H1 (cell line): ENCODE data around the gene SLC4A9. TPM values are rescaled to one million over a fixed set of nuclear protein-coding genes. Genes with fewer than 3 reads are reported as not detected.

Source experiments
- CTCF ChIA-PET: fragments of 300-600 bp; sonication (Branson Sonifier 250); formaldehyde crosslinking; loops from one replicate; lab custom pipeline; 2021; ENCODE audit not compliant: partially characterized antibody; lab: Charles Lee
- POLR2A ChIA-PET: fragments of 300-600 bp; sonication (Branson Sonifier 250); formaldehyde crosslinking; loops from one replicate; lab custom pipeline; 2021; ENCODE audit warnings: inconsistent platforms; ENCODE audit not compliant: partially characterized antibody; lab: Charles Lee
- DNase-seq, 2 experiments: peaks; one replicate each; pipeline versions ENCODE4 v3.0.0 to v3.0.0-alpha.2; 2010 to 2022; ENCODE audit warnings: low spot score in 2 of 2, low read depth in 1 of 2, mixed read lengths in 1 of 2
- FAIRE-seq: peaks from 2 replicates; lab custom pipeline; 2011; peaks lifted over from hg19 to GRCh38; lab: Jason Lieb, UNC
- H2AFZ ChIP-seq: 2 replicates; pipeline ENCODE4 v1.8.1; 2012; ENCODE audit warnings: low read length, inconsistent platforms
- H2AK5ac ChIP-seq: 2 replicates; pipeline ENCODE4 v1.6.1; 2013; ENCODE audit warnings: low read depth, low read length
- H2BK120ac ChIP-seq: replicated peaks from 2 replicates; pipeline ENCODE3; 2013; ENCODE audit warnings: low read depth, low read length, inconsistent platforms
- H2BK12ac ChIP-seq: 2 replicates; pipeline ENCODE4 v1.6.1; 2013; ENCODE audit warnings: low read depth, low read length
- H2BK15ac ChIP-seq: 2 replicates; pipeline ENCODE4 v1.6.1; 2013; ENCODE audit warnings: low read length
- H2BK20ac ChIP-seq: 2 replicates; pipeline ENCODE4 v1.6.1; 2013; ENCODE audit warnings: low read length
- H2BK5ac ChIP-seq: 2 replicates; pipeline ENCODE4 v1.6.1; 2013; ENCODE audit warnings: low read depth, low read length
- H3K14ac ChIP-seq: 2 replicates; pipeline ENCODE4 v1.6.1; 2013; ENCODE audit warnings: inconsistent platforms; ENCODE audit not compliant: insufficient read length
- H3K18ac ChIP-seq: 2 replicates; pipeline ENCODE4 v1.6.1; 2013; ENCODE audit warnings: low read length; ENCODE audit errors: extremely low read depth
- H3K23ac ChIP-seq: 2 replicates; pipeline ENCODE4 v1.6.1; 2013; ENCODE audit warnings: inconsistent platforms; ENCODE audit not compliant: insufficient read length
- H3K23me2 ChIP-seq: 2 replicates; pipeline ENCODE4 v1.6.1; 2013; ENCODE audit warnings: low read depth, low read length
- H3K27ac ChIP-seq: 2 replicates; pipeline ENCODE4 v1.6.1; 2011; ENCODE audit warnings: low read depth, low read length, inconsistent platforms
- H3K27me3 ChIP-seq, 4 experiments: replicated peaks in 1 of 4; 1 replicate in 1 of 4; 2 replicates in 3 of 4; pipeline versions ENCODE4 v1.6.1 to v1.8.1; 2011 to 2013; ENCODE audit warnings: low read length in 3 of 4, mild to moderate bottlenecking in 3 of 4, inconsistent platforms in 2 of 4, mixed read lengths in 2 of 4, moderate library complexity in 1 of 4; ENCODE audit not compliant: control insufficient read depth in 3 of 4, insufficient read depth in 3 of 4; ENCODE audit errors: extremely low read depth in 1 of 4
- H3K36me3 ChIP-seq, 4 experiments: 2 replicates each; pipeline versions ENCODE4 v1.6.1 to v1.8.1; 2011 to 2013; ENCODE audit warnings: mild to moderate bottlenecking in 4 of 4, low read length in 3 of 4, moderate library complexity in 2 of 4, control low read depth in 1 of 4, inconsistent platforms in 1 of 4; ENCODE audit not compliant: insufficient read depth in 4 of 4, control insufficient read depth in 2 of 4
- H3K4ac ChIP-seq: replicated peaks from 2 replicates; pipeline ENCODE3; 2013; ENCODE audit warnings: low read length, low read depth, mixed read lengths, inconsistent platforms; ENCODE audit not compliant: insufficient read length
- H3K4me1 ChIP-seq, 4 experiments: replicated peaks in 1 of 4; 1 replicate in 1 of 4; 2 replicates in 3 of 4; pipeline versions ENCODE4 v1.6.1 to v1.8.1; 2011 to 2013; ENCODE audit warnings: low read length in 3 of 4, inconsistent platforms in 2 of 4, mixed read lengths in 1 of 4; ENCODE audit not compliant: insufficient read depth in 4 of 4, control insufficient read depth in 3 of 4
- H3K4me2 ChIP-seq, 2 experiments: 2 replicates each; pipeline versions ENCODE4 v1.6.1 to v1.8.1; 2011 to 2013; ENCODE audit warnings: low read depth in 2 of 2, low read length in 2 of 2, control low read depth in 1 of 2, inconsistent platforms in 1 of 2, mild to moderate bottlenecking in 1 of 2; ENCODE audit not compliant: insufficient read depth in 1 of 2
- H3K4me3 ChIP-seq, 4 experiments: fragments of 200-600, 300-600 bp in 1 of 4; sonication (generic), shearing (Covaris generic), sonication (Bioruptor Twin) in 1 of 4; 2 replicates each; pipeline versions ENCODE4 v1.5.1 to v1.8.1; 2011 to 2016; ENCODE audit warnings: low read length in 4 of 4, low read depth in 3 of 4, control low read depth in 2 of 4, inconsistent platforms in 2 of 4, mild to moderate bottlenecking in 2 of 4, mixed read lengths in 1 of 4, moderate library complexity in 1 of 4; ENCODE audit not compliant: insufficient read depth in 2 of 4; ENCODE audit errors: extremely low read depth in 1 of 4
- H3K56ac ChIP-seq: replicated peaks from 2 replicates; pipeline ENCODE3; 2013; ENCODE audit warnings: low read depth, mild to moderate bottlenecking, mixed read lengths, low read length, inconsistent platforms; ENCODE audit not compliant: insufficient read length
- H3K79me1 ChIP-seq: 2 replicates; pipeline ENCODE4 v1.6.1; 2013; ENCODE audit warnings: low read depth, low read length, control low read depth
- H3K79me2 ChIP-seq, 2 experiments: 2 replicates each; pipeline versions ENCODE4 v1.6.1 to v1.8.1; 2012 to 2013; ENCODE audit warnings: low read length in 2 of 2, mild to moderate bottlenecking in 2 of 2, inconsistent platforms in 1 of 2; ENCODE audit not compliant: insufficient read depth in 2 of 2, control insufficient read depth in 1 of 2
- H3K9ac ChIP-seq, 4 experiments: replicated peaks in 1 of 4; 1 replicate in 1 of 4; 2 replicates in 3 of 4; pipeline versions ENCODE4 v1.6.1 to v1.8.1; 2011 to 2013; ENCODE audit warnings: low read depth in 3 of 4, low read length in 3 of 4, control low read depth in 2 of 4, mild to moderate bottlenecking in 2 of 4, moderate library complexity in 2 of 4, inconsistent platforms in 1 of 4; ENCODE audit errors: extremely low read depth in 1 of 4
- H3K9me3 ChIP-seq, 2 experiments: 2 replicates each; pipeline versions ENCODE4 v1.6.1 to v1.8.1; 2012 to 2013; ENCODE audit warnings: mild to moderate bottlenecking in 2 of 2, moderate library complexity in 2 of 2, control low read depth in 1 of 2, inconsistent platforms in 1 of 2, low read depth in 1 of 2, low read length in 1 of 2, mixed read lengths in 1 of 2; ENCODE audit not compliant: insufficient read depth in 2 of 2
- H4K20me1 ChIP-seq, 2 experiments: replicated peaks in 1 of 2; 2 replicates each; pipeline versions ENCODE3 to v1.8.1; 2011 to 2013; ENCODE audit warnings: inconsistent platforms in 2 of 2, low read length in 2 of 2, mild to moderate bottlenecking in 1 of 2; ENCODE audit not compliant: insufficient read depth in 2 of 2, control insufficient read depth in 1 of 2
- H4K5ac ChIP-seq: 2 replicates; pipeline ENCODE4 v1.6.1; 2013; ENCODE audit warnings: low read length, low read depth, mixed read lengths, inconsistent platforms; ENCODE audit not compliant: insufficient read length
- H4K8ac ChIP-seq: 2 replicates; pipeline ENCODE4 v1.8.0; 2013; ENCODE audit warnings: mild to moderate bottlenecking, moderate library complexity, low read length, inconsistent platforms; ENCODE audit not compliant: insufficient read depth; ENCODE audit errors: extremely low read depth
- H4K91ac ChIP-seq: replicated peaks from 2 replicates; pipeline ENCODE3; 2013; ENCODE audit warnings: low read length, mixed read lengths, inconsistent platforms; ENCODE audit not compliant: insufficient read length
- CEBPB ChIP-seq: IDR thresholded peaks from 2 replicates; pipeline ENCODE4 v1.6.1; 2012; ENCODE audit warnings: low read depth, low read length
- CHD2 ChIP-seq: IDR thresholded peaks from 2 replicates; pipeline ENCODE4 v1.6.1; 2012; ENCODE audit warnings: low read length, improper control_type of control experiment
- RFX5 ChIP-seq: IDR thresholded peaks from 2 replicates; pipeline ENCODE4 v1.6.1; 2011; ENCODE audit warnings: low read depth, low read length, improper control_type of control experiment, borderline replicate concordance
- SIN3A ChIP-seq, 2 experiments: IDR thresholded peaks in 1 of 2; conservative IDR thresholded peaks in 1 of 2; 2 replicates each; pipeline ENCODE4 v1.6.1; 2011 to 2012; ENCODE audit warnings: low read length in 2 of 2, improper control_type of control experiment in 1 of 2, low read depth in 1 of 2, mild to moderate bottlenecking in 1 of 2
- WGBS, 2 experiments: shearing (Covaris generic) in 1 of 2; methylation state at CpG; one replicate each; pipeline versions ENCODE4 v1.1.6 to v1.1.7; 2013 to 2015; ENCODE audit warnings: low lambda C conversion rate in 2 of 2, mixed read lengths in 2 of 2, inconsistent platforms in 1 of 2, low coverage in 1 of 2, missing lambda C conversion rate in 1 of 2; ENCODE audit not compliant: insufficient replicate concordance in 2 of 2, insufficient coverage in 1 of 2, insufficient read length in 1 of 2; ENCODE audit errors: extremely low coverage in 1 of 2, missing lambda C conversion rate in 1 of 2; 5-methylcytosine and 5-hydroxymethylcytosine counted together
- polyA plus RNA-seq, 7 experiments: library from polyadenylated mRNA; depleted of rRNA in 3 of 7; stranded (reverse) in 5 of 7; unstranded in 2 of 7; fragments of >200 nt in 5 of 7; fragments of 200-250 nt in 2 of 7; gene quantifications; 1 replicate in 5 of 7; 2 replicates in 1 of 7; 4 replicates in 1 of 7; pipeline versions ENCODE4 v1.2.1 to v1.2.3, GENCODE V29; 2011 to 2013; ENCODE audit warnings: missing spikeins in 2 of 7, mixed read lengths in 2 of 7
- total RNA-seq: library from RNA; stranded (reverse); fragmentation: NEBNext Ultra II Directional; extraction: Animal tissue kit (Norgen Biotek cat#: 25700); gene quantifications from 2 replicates; pipeline ENCODE4 v1.2.1, GENCODE V29; 2021

The SLC4A9 gene
- total and polyA plus RNA-seq, 2 of the 8 experiments (the other 6 are each of a cell fraction or from before 2014, with no cell fraction given) = 0.15 to 0.28 TPM

DNA sequence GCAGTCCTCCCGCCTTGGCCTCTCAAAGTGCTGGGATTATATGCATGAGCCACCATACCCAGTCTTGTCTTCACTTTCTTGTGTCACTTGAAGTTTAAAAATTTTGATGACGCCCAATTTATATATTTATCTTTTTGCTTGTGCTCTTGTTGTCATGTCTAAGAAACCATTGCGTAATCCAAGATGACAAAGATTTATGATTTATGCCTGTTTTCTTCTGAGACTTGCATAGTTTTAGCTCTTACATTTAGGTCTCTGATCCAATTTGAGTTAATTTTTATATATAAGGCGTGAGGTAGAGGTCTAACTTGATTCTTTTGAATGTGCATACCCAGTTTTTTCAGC is 60.2 kb downstream of the SLC4A9 start:
- FAIRE-seq = no peak
- no peak overlapping the region for H3K27ac ChIP-seq
- H3K79me1 ChIP-seq = peaks cover 2% of the 10 kb centered on the region; the same call in 1 of the 2 replicates
- H3K9me3 ChIP-seq = no peaks in the 10 kb centered on the region
- no peak overlapping the region for H3K56ac ChIP-seq
- H4K20me1 ChIP-seq = peaks cover 5 to 6% of the 10 kb centered on the region in 2 experiments
- no peaks in the 10 kb centered on the region for H3K27me3 ChIP-seq
- ChIA-PET POLR2A (interaction anchor here (5.2 kb wide), 1 partner anchor 18 kb away, joined by 29 read pairs; the partner anchor contains the start of gene ANKHD1), CTCF (interaction anchor here (0.7 to 2.9 kb wide), 3 partner anchors 12 to 47 kb away, joined by 3 to 10 read pairs (median 3); no protein-coding TSS in a partner anchor)
- no peak overlapping the region for H2BK12ac ChIP-seq
- no peak overlapping the region for H2BK5ac ChIP-seq
- H3K18ac ChIP-seq = no peak overlapping the region
- no peak overlapping the region for H3K4ac ChIP-seq
- H2AK5ac ChIP-seq = no peak overlapping the region
- no peaks in the 10 kb centered on the region; a peak in 1 of 8 replicates for H3K36me3 ChIP-seq
- DNase-seq = no peak
- H2AFZ ChIP-seq = no peak overlapping the region
- 0 out of 7 replicates have a peak, but pooled peaks cover 0 to 2% (median 0%) of the 10 kb centered on the region in 4 experiments for H3K4me1 ChIP-seq
- H4K91ac ChIP-seq = no peak overlapping the region
- H3K4me2 ChIP-seq = 0 out of 4 replicates have a peak overlapping the region, but pooled peaks of 1 of the 2 experiments have one; percentile 38
- TF ChIP-seq CEBPB (peak; percentile 64; the same call in 1 of the 2 replicates), RFX5 (no peak), CHD2 (no peak), SIN3A (conservative IDR thresholded peaks at IDR 0.05 in 1 of 2, IDR thresholded peaks at IDR 0.05 in 1 of 2; ENCODE audit: low read depth in 1 of 2, low read length in 2 of 2) (no peak)
- no peak overlapping the region for H2BK20ac ChIP-seq
- no peak overlapping the region for H4K5ac ChIP-seq
- no peak overlapping the region for H3K23ac ChIP-seq
- H2BK120ac ChIP-seq = no peak overlapping the region
- H3K14ac ChIP-seq = no peak overlapping the region
- H3K9ac ChIP-seq = no peak overlapping the region
- 92% methylated on average over 4 of the region's 4 CpGs; no CpG with 5 or more reads in 1 of the 2 experiments for WGBS, 2 experiments
- H3K4me3 ChIP-seq = no peak overlapping the region
- no peak overlapping the region for H4K8ac ChIP-seq
- no peak overlapping the region for H2BK15ac ChIP-seq
- peaks cover 4 to 88% of the 10 kb centered on the region in 2 experiments for H3K79me2 ChIP-seq
- H3K23me2 ChIP-seq = no peaks in the 10 kb centered on the region
